ENCODE results near the gene RPS21. TPM values are rescaled to one million over a fixed set of nuclear protein-coding genes. Genes with fewer than 3 reads are reported as not detected.

Gene RPS21
- total and polyA plus RNA-seq, 2 experiments from 2014 or later = 378 to 839 TPM

- H3K36me3 ChIP-seq = no peaks in the 10 kb centered on the region
- peak overlapping the region; percentile 87 for H3K4me3 ChIP-seq
- TF ChIP-seq CTCF (IDR thresholded peaks at IDR 0.05; ENCODE audit: low read depth, low read length) = no peak
- H3K4me1 ChIP-seq (ENCODE audit: low read depth) = peaks cover 62% of the 10 kb centered on the region
- no peaks in the 10 kb centered on the region for H3K9me3 ChIP-seq (ENCODE audit: low read depth)
- H3K27ac ChIP-seq = peak overlapping the region; percentile 85
- peak; percentile 36 to 61 for DNase-seq (ENCODE audit: low read depth in 1 of 2, low spot score in 1 of 2)
- H3K27me3 ChIP-seq = no peaks in the 10 kb centered on the region
Observed at GRCh38 chr20:62367633-62368391, 19.1 kb upstream of the RPS21 start.

GRCh38 chr20:62368392-62368975 lies 18.4 kb upstream of the RPS21 start:
- Histone ChIP-seq H3K9me3 (ENCODE audit: low read depth) (no peaks in the 10 kb centered on the region), H3K27me3 (no peaks in the 10 kb centered on the region), H3K36me3 (no peaks in the 10 kb centered on the region), H3K27ac (peak overlapping the region; percentile 85), H3K4me1 (ENCODE audit: low read depth) (peaks cover 62% of the 10 kb centered on the region), H3K4me3 (peak overlapping the region; percentile 10)
- no peak for TF ChIP-seq CTCF (IDR thresholded peaks at IDR 0.05; ENCODE audit: low read depth, low read length)
- DNase-seq (ENCODE audit: low read depth in 1 of 2, low spot score in 1 of 2) = peak in 1 of 2 donors; percentile 76

GRCh38 chr20:62368976-62369814 lies 17.7 kb upstream of the RPS21 start:
- H3K4me1 ChIP-seq (ENCODE audit: low read depth) = peaks cover 59% of the 10 kb centered on the region
- TF ChIP-seq CTCF (IDR thresholded peaks at IDR 0.05; ENCODE audit: low read depth, low read length) = peak; percentile 23
- H3K9me3 ChIP-seq (ENCODE audit: low read depth) = no peaks in the 10 kb centered on the region
- peak overlapping the region; percentile 10 for H3K4me3 ChIP-seq
- DNase-seq (ENCODE audit: low read depth in 1 of 2, low spot score in 1 of 2) = peak; percentile 53 to 77
- no peaks in the 10 kb centered on the region for H3K36me3 ChIP-seq
- no peaks in the 10 kb centered on the region for H3K27me3 ChIP-seq
- H3K27ac ChIP-seq = peak overlapping the region; percentile 85

- Histone ChIP-seq H3K9me3 (ENCODE audit: low read depth) (no peaks in the 10 kb centered on the region), H3K27ac (peak overlapping the region; percentile 42), H3K4me1 (ENCODE audit: low read depth) (peaks cover 54% of the 10 kb centered on the region), H3K36me3 (no peaks in the 10 kb centered on the region), H3K4me3 (no peak overlapping the region), H3K27me3 (no peaks in the 10 kb centered on the region)
- DNase-seq (ENCODE audit: low read depth in 1 of 2, low spot score in 1 of 2) = no peak
- no peak for TF ChIP-seq CTCF (IDR thresholded peaks at IDR 0.05; ENCODE audit: low read depth, low read length)
Observed at GRCh38 chr20:62369815-62370114, 17.1 kb upstream of the RPS21 start.

- H3K27me3 ChIP-seq = no peaks in the 10 kb centered on the region
- H3K27ac ChIP-seq = peak overlapping the region; percentile 42
- peaks cover 51% of the 10 kb centered on the region for H3K4me1 ChIP-seq (ENCODE audit: low read depth)
- H3K4me3 ChIP-seq = no peak overlapping the region
- TF ChIP-seq CTCF (IDR thresholded peaks at IDR 0.05; ENCODE audit: low read depth, low read length) = no peak
- no peaks in the 10 kb centered on the region for H3K9me3 ChIP-seq (ENCODE audit: low read depth)
- DNase-seq (ENCODE audit: low read depth in 1 of 2, low spot score in 1 of 2) = peak in 1 of 2 donors; percentile 88
- H3K36me3 ChIP-seq = no peaks in the 10 kb centered on the region
Observed at GRCh38 chr20:62370115-62370806, 16.6 kb upstream of the RPS21 start.

All from cardiac muscle cell (in vitro differentiated cells and primary cell).